GM18858 (cell line): Measurements from ENCODE around the gene RPL35.
"Not testable (repeated sequence)": the region's sequence is repeated elsewhere in the genome, so short reads cannot be mapped to it uniquely, and the experiment has no call there.

ENCODE experiments used
- ATAC-seq: cut with Tn5 transposase; IDR thresholded peaks from one replicate; pipeline ENCODE4 v1.9.1; 2021; ENCODE audit not compliant: unreplicated experiment

The RPL35 gene

GRCh38 chr9:124852829-124853531, 8.8 kb downstream of the RPL35 start, which contains the start of gene WDR38:
Gene WDR38 (plus strand): TSS chr9:124853460. CDS start chr9:124853532, 72 bp downstream.
- ATAC-seq = no peak

GRCh38 chr9:124852121-124852828, 9.5 kb downstream of the RPL35 start:
- ATAC-seq = no peak

GRCh38 chr9:124849801-124850200, 12.0 kb downstream of the RPL35 start:
- no peak for ATAC-seq

- no peak for ATAC-seq
Observed at GRCh38 chr9:124846969-124847368, 14.8 kb downstream of the RPL35 start.

GRCh38 chr9:124846467-124846866, 15.3 kb downstream of the RPL35 start:
- ATAC-seq = not testable (repeated sequence)

- ATAC-seq = no peak
Observed at GRCh38 chr9:124844291-124844690, 17.5 kb downstream of the RPL35 start.

GRCh38 chr9:124843456-124844034, 18.2 kb downstream of the RPL35 start:
- no peak for ATAC-seq

- ATAC-seq = no peak
Observed at GRCh38 chr9:124841075-124841821, 20.5 kb downstream of the RPL35 start.

GRCh38 chr9:124840300-124840833, 21.4 kb downstream of the RPL35 start:
- no peak for ATAC-seq

GRCh38 chr9:124839612-124840299, 22.0 kb downstream of the RPL35 start:
- no peak for ATAC-seq

GRCh38 chr9:124838567-124839275, 23.0 kb downstream of the RPL35 start:
- ATAC-seq = not testable (repeated sequence)

GRCh38 chr9:124838132-124838531, 23.6 kb downstream of the RPL35 start:
- not testable (repeated sequence) for ATAC-seq

GRCh38 chr9:124835026-124835557, 26.7 kb downstream of the RPL35 start:
- ATAC-seq = no peak

- ATAC-seq = no peak
Observed at GRCh38 chr9:124834591-124834990, 27.2 kb downstream of the RPL35 start.

GRCh38 chr9:124831642-124832364, 30.0 kb downstream of the RPL35 start:
- ATAC-seq = no peak

GRCh38 chr9:124830593-124830992, 31.2 kb downstream of the RPL35 start:
- no peak for ATAC-seq

- ATAC-seq = no peak
Observed at GRCh38 chr9:124829334-124829669, 32.5 kb downstream of the RPL35 start.

- no peak for ATAC-seq
Observed at GRCh38 chr9:124828489-124829333, 33.0 kb downstream of the RPL35 start.
